HEK293 (cell line): ENCODE data around the gene MYH6.
A peak's percentile ranks its signal among the peaks of the same experiment; 100 is the strongest.

ENCODE experiments used
- CTCF ChIA-PET: fragments of 350-600 bp; formaldehyde crosslinking; extraction: SDS; loops from one replicate; lab custom pipeline; 2021; ENCODE audit warnings: antibody characterized with exemption; lab: Yijun Ruan, JAX
- POLR2A ChIA-PET: fragments of 300-600 bp; formaldehyde crosslinking; extraction: SDS; loops from one replicate; lab custom pipeline; 2020; ENCODE audit warnings: antibody characterized with exemption, inconsistent platforms; lab: Yijun Ruan, JAX
- H3K27ac ChIP-seq: fragments of 200-500 bp; sonication (Bioruptor generic); 2 replicates; pipeline ENCODE4 v1.5.1; 2014; ENCODE audit warnings: low read depth, low read length, control low read depth, inconsistent platforms; ENCODE audit errors: extremely low read depth
- H3K36me3 ChIP-seq, 2 experiments: fragments of 200-500 bp in 1 of 2; sonication (Bioruptor generic) in 1 of 2; 1 replicate in 1 of 2; 2 replicates in 1 of 2; pipeline ENCODE4 v1.5.1; 2014 to 2017; ENCODE audit warnings: inconsistent platforms in 2 of 2, low read length in 2 of 2; ENCODE audit not compliant: control insufficient read depth in 2 of 2, insufficient read depth in 1 of 2
- H3K4me1 ChIP-seq: fragments of 200-500 bp; sonication (Bioruptor generic); 2 replicates; pipeline ENCODE4 v1.5.1; 2014; ENCODE audit warnings: mild to moderate bottlenecking, low read length, inconsistent platforms; ENCODE audit not compliant: control insufficient read depth, insufficient read depth
- H3K4me3 ChIP-seq: 2 replicates; pipeline ENCODE4 v1.5.1; 2011; ENCODE audit warnings: low read depth, mild to moderate bottlenecking, control low read depth, low read length, moderate library complexity
- H3K9me3 ChIP-seq: fragments of 200-500 bp; sonication (Bioruptor generic); 2 replicates; pipeline ENCODE4 v1.5.1; 2014; ENCODE audit warnings: low read depth, low read length, inconsistent platforms; ENCODE audit not compliant: control insufficient read depth, insufficient read depth
- KLF1 ChIP-seq: fragments of 450-650 bp; formaldehyde crosslinking; IDR thresholded peaks from 2 replicates; pipeline ENCODE4 v1.5.1; 2016; ENCODE audit warnings: missing biosample characterization, missing genetic modification characterization
- PATZ1 ChIP-seq: fragments of 450-650 bp; formaldehyde crosslinking; IDR thresholded peaks from 2 replicates; pipeline ENCODE4 v1.5.1; 2016; ENCODE audit warnings: missing biosample characterization, missing genetic modification characterization
- SCRT1 ChIP-seq: fragments of 450-650 bp; formaldehyde crosslinking; IDR thresholded peaks from 2 replicates; pipeline ENCODE4 v1.5.1; 2016; ENCODE audit warnings: missing biosample characterization, missing genetic modification characterization, borderline replicate concordance
- SCRT2 ChIP-seq: fragments of 450-650 bp; formaldehyde crosslinking; IDR thresholded peaks from 2 replicates; pipeline ENCODE4 v1.5.1; 2016; ENCODE audit warnings: missing biosample characterization, missing genetic modification characterization
- TSHZ1 ChIP-seq: fragments of 450-650 bp; formaldehyde crosslinking; IDR thresholded peaks from 2 replicates; pipeline ENCODE4 v1.5.1; 2016; ENCODE audit warnings: missing biosample characterization, missing genetic modification characterization, borderline replicate concordance
- ZIC2 ChIP-seq: fragments of 450-650 bp; formaldehyde crosslinking; IDR thresholded peaks from 2 replicates; pipeline ENCODE4 v1.5.1; 2016; ENCODE audit warnings: missing biosample characterization, missing genetic modification characterization
- ZNF23 ChIP-seq: fragments of 450-650 bp; formaldehyde crosslinking; IDR thresholded peaks from 2 replicates; pipeline ENCODE4 v1.5.1; 2016; ENCODE audit warnings: missing biosample characterization, missing genetic modification characterization, borderline replicate concordance
- ZNF311 ChIP-seq: fragments of 450-650 bp; formaldehyde crosslinking; IDR thresholded peaks from 2 replicates; pipeline ENCODE4 v1.5.1; 2017; ENCODE audit warnings: missing biosample characterization, missing genetic modification characterization, borderline replicate concordance
- ZNF518A ChIP-seq: fragments of 450-650 bp; formaldehyde crosslinking; conservative IDR thresholded peaks from 2 replicates; pipeline ENCODE4 v1.5.1; 2016; ENCODE audit warnings: low read depth, missing biosample characterization, missing genetic modification characterization
- ZNF585B ChIP-seq: fragments of 450-650 bp; formaldehyde crosslinking; IDR thresholded peaks from 2 replicates; pipeline ENCODE4 v1.5.1; 2016; ENCODE audit warnings: missing biosample characterization, missing genetic modification characterization
- ZNF629 ChIP-seq: fragments of 450-650 bp; formaldehyde crosslinking; IDR thresholded peaks from 2 replicates; pipeline ENCODE4 v1.5.1; 2017; ENCODE audit warnings: missing biosample characterization, missing genetic modification characterization

MYH6 gene

GRCh38 chr14:23408307-23408630 is 196 bp upstream of the MYH6 start (continued):
- TF ChIP-seq ZNF23 (no peak), ZNF518A (tag by site-specific recombination) (no peak), PATZ1 (tag by site-specific recombination) (no peak)

- no peak overlapping the region for H3K4me3 ChIP-seq
- H3K36me3 ChIP-seq: no peaks in the 10 kb centered on the region
- ChIA-PET POLR2A (no interaction called here), CTCF (no interaction called here)
- no peaks in the 10 kb centered on the region for H3K9me3 ChIP-seq
- H3K27ac ChIP-seq: no peak overlapping the region
- TF ChIP-seq ZNF629 (tag by site-specific recombination): no peak
- peak; percentile 91 for TF ChIP-seq SCRT2 (tag by site-specific recombination)
- peak; percentile 63; the same call in 1 of the 2 replicates for TF ChIP-seq SCRT1 (tag by site-specific recombination)
- no peaks in the 10 kb centered on the region for H3K4me1 ChIP-seq
Measured at GRCh38 chr14:23406725-23407355, 1.2 kb downstream of the MYH6 start.

GRCh38 chr14:23406244-23406643 is 1.8 kb downstream of the MYH6 start:
- Histone ChIP-seq H3K9me3 (no peaks in the 10 kb centered on the region), H3K27ac (no peak overlapping the region), H3K4me3 (no peak overlapping the region), H3K36me3 (no peaks in the 10 kb centered on the region), H3K4me1 (no peaks in the 10 kb centered on the region)
- peak; percentile 51 for TF ChIP-seq ZNF585B (tag by site-specific recombination)
- no peak for TF ChIP-seq ZNF311 (tag by site-specific recombination)
- peak; percentile 73 for TF ChIP-seq ZIC2
- TF ChIP-seq TSHZ1: peak; percentile 44; the same call in 1 of the 2 replicates
- no peak for TF ChIP-seq KLF1
- ChIA-PET POLR2A (no interaction called here), CTCF (no interaction called here)
